ENCODE data around the gene SLCO3A1. TPM values are rescaled to one million over a fixed set of nuclear protein-coding genes. Genes with fewer than 3 reads are reported as not detected.

The SLCO3A1 gene
- 10 to 100 TPM; 37.4 to 52.0 (median 46.2) TPM for total RNA-seq
- polyA plus RNA-seq: 42.1 TPM
- long read RNA-seq, donor 1, full-length matches to known transcripts: 146 of 194 reads
- long read RNA-seq, donor 1, partial matches to known transcripts: 27 of 194 reads
- long read RNA-seq, donor 1, other reads (novel, unspliced or antisense): 21 of 194 reads
- long read RNA-seq, donor 2, full-length matches to known transcripts: 79 of 96 reads
- long read RNA-seq, donor 2, partial matches to known transcripts: 9 of 96 reads
- long read RNA-seq, donor 2, other reads (novel, unspliced or antisense): 8 of 96 reads
- long read RNA-seq, donor 3, full-length matches to known transcripts: 16 of 78 reads
- long read RNA-seq, donor 3, partial matches to known transcripts: 44 of 78 reads
- long read RNA-seq, donor 3, other reads (novel, unspliced or antisense): 18 of 78 reads
- long read RNA-seq, donor 4, full-length matches to known transcripts: 65 of 102 reads
- long read RNA-seq, donor 4, partial matches to known transcripts: 26 of 102 reads
- long read RNA-seq, donor 4, other reads (novel, unspliced or antisense): 11 of 102 reads

DNA sequence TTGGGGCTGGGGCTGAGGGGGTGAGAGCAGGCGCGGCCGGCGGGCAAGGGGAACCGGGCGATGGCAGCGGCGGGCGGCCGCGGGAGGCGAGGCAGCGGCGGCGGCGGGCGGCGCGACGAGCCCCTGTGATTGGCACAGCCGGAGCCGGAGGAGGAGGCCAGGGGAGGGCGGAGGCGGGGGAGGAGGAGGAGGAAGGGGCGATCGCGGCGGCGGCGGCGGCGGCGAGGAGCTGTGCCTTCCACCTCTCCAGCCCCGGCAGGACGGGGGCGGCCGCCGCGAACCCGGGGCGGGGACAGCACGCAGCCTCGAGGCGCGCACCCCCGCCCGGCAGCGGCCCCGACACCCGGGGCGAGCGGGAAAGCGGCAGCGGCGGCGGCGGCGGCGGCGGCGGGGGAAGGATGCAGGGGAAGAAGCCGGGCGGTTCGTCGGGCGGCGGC lies at the start of gene SLCO3A1:
Gene SLCO3A1 (plus strand): TSS at position 198 of the 437 bp plus-strand sequence.
- Histone ChIP-seq H3K27me3 (ENCODE audit: control insufficient read depth, insufficient read depth) (no peaks in the 10 kb centered on the region), H3K4me1 (ENCODE audit: control insufficient read depth, insufficient read depth, low read length) (peaks cover 22% of the 10 kb centered on the region), H3K27ac (ENCODE audit: low read length) (peak within 1 kb of the TSS; percentile 94), H3K9me3 (ENCODE audit: control insufficient read depth, low read length) (no peaks in the 10 kb centered on the region), H3K4me3 (ENCODE audit: low read length) (peak within 1 kb of the TSS; percentile 81)
- DNase-seq (peak; percentile 85 to 94 (median 94)), ATAC-seq (peak; percentile 70 to 74)
- under 1% methylated on average over 67 of the region's 67 CpGs for WGBS
- intact Hi-C loops (cut with DNase I): loop anchor here (5.0 to 10.0 kb wide), 8 partner anchors 71 to 551 kb away; no protein-coding TSS in a partner anchor

DNA sequence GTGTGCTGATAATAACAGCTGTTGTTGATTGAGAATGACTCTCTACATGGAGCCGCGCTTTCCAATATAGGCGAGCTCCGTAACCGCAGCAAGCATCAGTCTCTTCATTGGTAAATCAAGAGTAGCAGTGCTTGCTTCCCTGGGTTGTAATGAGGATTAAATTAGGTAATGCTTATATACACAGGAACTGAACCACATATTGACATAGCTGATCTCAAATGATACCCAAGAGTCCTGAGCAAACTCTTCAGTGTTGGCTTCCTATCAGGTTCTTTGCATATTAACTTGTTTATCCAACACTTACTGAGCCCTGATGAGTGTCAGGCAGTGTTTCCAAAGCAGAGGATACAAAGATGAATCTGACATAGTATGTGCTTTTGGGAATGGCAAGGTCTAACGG lies 46.4 kb upstream of the SLCO3A1 start:
- Histone ChIP-seq H3K27me3 (ENCODE audit: control insufficient read depth, insufficient read depth) (peaks cover 2% of the 10 kb centered on the region), H3K27ac (ENCODE audit: low read length) (no peak overlapping the region), H3K9me3 (ENCODE audit: control insufficient read depth, low read length) (no peaks in the 10 kb centered on the region), H3K4me1 (ENCODE audit: control insufficient read depth, insufficient read depth, low read length) (no peaks in the 10 kb centered on the region), H3K4me3 (ENCODE audit: low read length) (no peak overlapping the region)
- intact Hi-C loops (cut with DNase I): no loop called here
- DNase-seq (no peak), ATAC-seq (no peak)
- WGBS: 89% methylated on average over 6 of the region's 6 CpGs

DNA sequence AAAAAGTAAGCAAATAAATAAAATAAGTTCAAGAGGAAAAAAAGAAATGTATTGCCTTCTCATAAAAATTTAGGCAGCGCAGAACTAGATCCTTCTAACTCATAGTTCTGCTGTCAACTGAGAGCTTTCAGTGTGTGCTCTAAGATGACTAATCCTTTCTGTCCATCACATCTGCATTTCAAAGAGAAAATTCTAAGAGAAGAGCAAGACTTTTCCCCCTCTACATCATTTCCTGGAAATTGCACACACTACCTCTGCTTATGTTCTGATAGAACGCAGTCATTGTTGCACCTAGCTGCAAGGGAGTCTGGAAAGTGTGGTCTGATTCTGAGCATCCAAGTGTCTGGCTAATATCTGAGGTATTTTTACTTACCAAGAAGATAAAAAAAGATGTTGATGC lies 39.6 kb upstream of the SLCO3A1 start:
- ATAC-seq (no peak), DNase-seq (no peak)
- H3K27me3 ChIP-seq (ENCODE audit: control insufficient read depth, insufficient read depth): no peaks in the 10 kb centered on the region
- no peaks in the 10 kb centered on the region for H3K4me1 ChIP-seq (ENCODE audit: control insufficient read depth, insufficient read depth, low read length)
- H3K27ac ChIP-seq (ENCODE audit: low read length): no peak overlapping the region
- H3K4me3 ChIP-seq (ENCODE audit: low read length): no peak overlapping the region
- H3K9me3 ChIP-seq (ENCODE audit: control insufficient read depth, low read length): no peaks in the 10 kb centered on the region
- intact Hi-C loops (cut with DNase I): no loop called here
- WGBS: 94% methylated on average over 2 of the region's 2 CpGs

DNA sequence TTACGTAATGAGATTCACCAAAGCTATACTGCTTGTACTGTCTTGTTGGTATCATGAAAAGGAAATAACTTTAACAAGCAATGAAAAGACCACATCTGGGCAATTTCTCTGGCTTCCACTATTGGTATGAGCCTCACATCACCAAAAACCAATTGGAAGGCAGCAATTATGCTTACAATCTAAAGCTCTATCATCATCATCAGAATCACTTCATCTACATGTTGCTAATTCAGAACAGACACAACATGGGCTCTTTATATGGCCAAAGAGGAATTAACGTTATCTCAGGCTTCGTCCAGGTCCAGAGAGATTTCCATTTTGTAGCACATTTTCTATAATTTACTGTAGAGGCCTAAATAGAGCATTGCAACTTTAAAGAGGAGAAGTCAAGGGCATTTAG lies 36.6 kb upstream of the SLCO3A1 start:
- H3K27ac ChIP-seq (ENCODE audit: low read length): no peak overlapping the region
- 81% methylated on average over 3 of the region's 3 CpGs for WGBS
- intact Hi-C loops (cut with DNase I): no loop called here

DNA sequence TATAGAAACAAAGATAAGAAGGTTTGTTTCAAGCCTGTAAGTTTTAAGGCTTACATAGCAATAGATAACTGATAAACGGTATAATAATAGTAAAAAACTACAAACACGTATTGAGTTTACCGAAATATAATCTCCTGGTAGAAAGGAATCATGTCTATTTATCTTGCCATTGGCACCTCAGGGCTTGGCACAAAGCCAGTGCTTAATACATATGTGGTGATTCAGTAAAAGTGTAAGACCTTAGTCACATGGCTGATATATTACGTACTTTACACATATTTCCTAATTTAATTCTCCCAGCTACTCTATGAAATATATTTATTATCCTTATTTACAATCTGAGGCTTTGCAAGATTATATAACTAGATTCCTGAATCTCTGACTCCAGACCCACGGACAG lies 32.0 kb upstream of the SLCO3A1 start:
- no peak for ATAC-seq
- DNase-seq: no peak
- intact Hi-C loops (cut with DNase I): no loop called here

More for the DNA sequence above, 36.6 kb upstream of the SLCO3A1 start:
- Histone ChIP-seq H3K27me3 (ENCODE audit: control insufficient read depth, insufficient read depth) (no peaks in the 10 kb centered on the region), H3K4me1 (ENCODE audit: control insufficient read depth, insufficient read depth, low read length) (no peaks in the 10 kb centered on the region), H3K4me3 (ENCODE audit: low read length) (no peak overlapping the region), H3K9me3 (ENCODE audit: control insufficient read depth, low read length) (no peaks in the 10 kb centered on the region)
- ATAC-seq (no peak), DNase-seq (no peak)

DNA sequence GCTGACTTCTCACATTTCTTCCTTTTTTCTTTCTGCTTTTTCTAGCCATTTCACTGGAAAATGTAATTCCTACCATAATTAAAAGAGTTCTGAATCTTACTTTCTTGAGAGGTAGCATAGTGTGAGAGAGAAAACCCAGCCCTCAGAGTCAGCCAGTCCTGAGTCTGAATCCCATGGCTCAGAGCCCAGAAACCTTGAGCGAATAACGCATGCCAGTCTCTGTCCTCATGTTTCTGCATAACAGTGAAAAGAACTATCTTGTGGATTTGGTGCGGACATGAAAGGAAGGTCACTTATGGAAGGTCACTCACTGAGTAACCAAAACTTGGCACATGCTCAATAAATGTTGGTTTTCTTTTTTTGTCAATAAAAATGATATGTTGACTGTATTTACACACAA lies 29.3 kb upstream of the SLCO3A1 start:
- Histone ChIP-seq H3K4me1 (ENCODE audit: control insufficient read depth, insufficient read depth, low read length) (no peaks in the 10 kb centered on the region), H3K27me3 (ENCODE audit: control insufficient read depth, insufficient read depth) (no peaks in the 10 kb centered on the region), H3K4me3 (ENCODE audit: low read length) (no peak overlapping the region), H3K9me3 (ENCODE audit: control insufficient read depth, low read length) (no peaks in the 10 kb centered on the region), H3K27ac (ENCODE audit: low read length) (no peak overlapping the region)
- ATAC-seq (peak; percentile 71 to 89), DNase-seq (peak in 2 of 3 donors; percentile 16 to 56)
- 22% methylated on average over 3 of the region's 3 CpGs for WGBS
- intact Hi-C loops (cut with DNase I): no loop called here

More for the DNA sequence above, 32.0 kb upstream of the SLCO3A1 start:
- no peak overlapping the region for H3K4me3 ChIP-seq (ENCODE audit: low read length)
- no peak overlapping the region for H3K27ac ChIP-seq (ENCODE audit: low read length)
- H3K4me1 ChIP-seq (ENCODE audit: control insufficient read depth, insufficient read depth, low read length): no peaks in the 10 kb centered on the region
- H3K9me3 ChIP-seq (ENCODE audit: control insufficient read depth, low read length): no peaks in the 10 kb centered on the region
- no peaks in the 10 kb centered on the region for H3K27me3 ChIP-seq (ENCODE audit: control insufficient read depth, insufficient read depth)
- WGBS: 80% methylated on average over 5 of the region's 5 CpGs

DNA sequence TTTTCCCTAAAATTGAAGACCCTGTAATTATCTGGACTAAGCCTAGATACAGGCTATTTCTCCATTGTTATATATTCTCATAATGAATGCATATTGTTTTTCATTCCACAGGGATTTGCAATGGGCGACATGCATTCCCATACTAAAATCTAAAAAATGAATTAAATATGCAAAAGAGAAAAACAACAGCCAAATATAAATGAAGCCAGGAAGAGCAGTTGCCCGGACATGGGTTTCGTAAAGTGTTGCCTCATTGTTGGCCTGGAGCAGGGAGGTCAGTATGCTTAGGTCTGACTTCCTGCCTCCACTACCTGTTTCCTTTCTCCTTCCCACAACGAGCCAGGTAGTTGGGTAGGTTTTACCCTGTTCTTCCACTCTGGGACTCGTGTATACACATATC lies 27.1 kb upstream of the SLCO3A1 start:
- H3K4me3 ChIP-seq (ENCODE audit: low read length): no peak overlapping the region
- no peaks in the 10 kb centered on the region for H3K27me3 ChIP-seq (ENCODE audit: control insufficient read depth, insufficient read depth)
- DNase-seq: no peak
- 57% methylated on average over 5 of the region's 5 CpGs for WGBS
- no peaks in the 10 kb centered on the region for H3K9me3 ChIP-seq (ENCODE audit: control insufficient read depth, low read length)
- no peaks in the 10 kb centered on the region for H3K4me1 ChIP-seq (ENCODE audit: control insufficient read depth, insufficient read depth, low read length)
- intact Hi-C loops (cut with DNase I): no loop called here
- no peak for ATAC-seq
- H3K27ac ChIP-seq (ENCODE audit: low read length): no peak overlapping the region

DNA sequence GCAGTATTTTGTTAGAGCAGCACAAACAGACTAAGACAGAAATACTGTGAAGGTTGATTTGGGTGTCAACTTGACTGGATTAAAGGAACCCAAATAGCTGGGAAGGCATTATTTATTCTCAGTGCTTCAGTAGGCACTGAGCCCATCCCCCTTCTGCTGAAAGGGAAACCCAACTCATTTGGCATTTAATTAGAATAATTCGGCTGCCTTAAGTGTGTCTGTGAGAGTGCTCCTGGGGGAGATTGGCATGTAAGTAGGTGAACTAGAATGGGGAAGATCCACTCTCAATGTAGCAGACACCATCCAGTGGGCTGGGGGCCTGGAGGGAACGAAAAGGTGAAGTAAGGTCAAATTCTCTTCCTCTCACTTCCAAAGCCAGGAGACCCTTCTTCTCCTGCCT lies 20.5 kb upstream of the SLCO3A1 start:
- Histone ChIP-seq H3K4me1 (ENCODE audit: control insufficient read depth, insufficient read depth, low read length) (no peaks in the 10 kb centered on the region), H3K4me3 (ENCODE audit: low read length) (no peak overlapping the region), H3K27ac (ENCODE audit: low read length) (no peak overlapping the region), H3K9me3 (ENCODE audit: control insufficient read depth, low read length) (no peaks in the 10 kb centered on the region), H3K27me3 (ENCODE audit: control insufficient read depth, insufficient read depth) (no peaks in the 10 kb centered on the region)
- no peak for DNase-seq
- ATAC-seq: no peak
- intact Hi-C loops (cut with DNase I): no loop called here
- WGBS: 81% methylated on average over 2 of the region's 2 CpGs

DNA sequence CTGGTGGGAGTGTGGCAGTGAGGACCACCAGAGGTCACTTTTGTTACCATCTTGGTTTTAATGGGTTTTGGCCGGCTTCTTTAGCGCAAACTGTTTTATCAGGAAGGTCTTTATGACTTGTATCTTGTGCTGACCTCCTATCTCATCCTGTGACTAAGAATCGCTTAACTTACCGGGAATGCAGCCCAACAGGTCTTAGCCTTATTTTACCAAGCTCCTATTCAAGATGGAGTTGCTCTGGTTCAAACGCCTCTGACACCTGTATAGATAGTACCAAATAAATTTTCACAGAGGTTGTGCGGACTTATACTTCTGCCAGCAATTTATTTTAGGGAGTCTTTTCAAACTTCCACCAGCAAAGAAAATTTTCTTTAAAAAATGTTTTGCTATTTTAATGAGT lies 13.6 kb upstream of the SLCO3A1 start:
- ATAC-seq (no peak), DNase-seq (no peak)
- Histone ChIP-seq H3K4me3 (ENCODE audit: low read length) (no peak overlapping the region), H3K27ac (ENCODE audit: low read length) (no peak overlapping the region), H3K4me1 (ENCODE audit: control insufficient read depth, insufficient read depth, low read length) (no peaks in the 10 kb centered on the region), H3K27me3 (ENCODE audit: control insufficient read depth, insufficient read depth) (no peaks in the 10 kb centered on the region), H3K9me3 (ENCODE audit: control insufficient read depth, low read length) (no peaks in the 10 kb centered on the region)
- 80% methylated on average over 6 of the region's 6 CpGs for WGBS
- intact Hi-C loops (cut with DNase I): no loop called here

DNA sequence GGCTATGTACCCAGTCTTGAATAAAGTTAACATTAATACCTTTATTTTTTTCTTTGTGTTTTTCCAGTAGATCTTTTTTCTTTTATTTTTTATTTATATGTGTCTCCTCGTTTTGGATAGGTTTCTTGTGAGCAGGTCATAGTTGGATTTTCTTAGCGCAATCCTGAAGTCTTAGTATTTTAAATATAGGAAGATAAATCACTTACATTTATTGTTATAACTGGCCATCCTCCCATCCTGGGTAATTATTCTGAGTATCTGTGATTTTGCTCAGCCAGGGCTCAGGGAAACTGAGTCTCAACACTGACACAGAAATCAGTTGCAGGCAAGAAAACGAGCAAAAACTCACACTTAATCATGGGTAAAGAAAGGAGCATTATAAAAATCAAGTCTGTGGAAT lies 11.6 kb upstream of the SLCO3A1 start:
- ATAC-seq (no peak), DNase-seq (no peak)
- H3K27me3 ChIP-seq (ENCODE audit: control insufficient read depth, insufficient read depth): no peaks in the 10 kb centered on the region
- WGBS: 86% methylated on average over 3 of the region's 3 CpGs
- intact Hi-C loops (cut with DNase I): no loop called here
- H3K4me3 ChIP-seq (ENCODE audit: low read length): no peak overlapping the region
- no peak overlapping the region for H3K27ac ChIP-seq (ENCODE audit: low read length)
- H3K9me3 ChIP-seq (ENCODE audit: control insufficient read depth, low read length): no peaks in the 10 kb centered on the region
- no peaks in the 10 kb centered on the region for H3K4me1 ChIP-seq (ENCODE audit: control insufficient read depth, insufficient read depth, low read length)

DNA sequence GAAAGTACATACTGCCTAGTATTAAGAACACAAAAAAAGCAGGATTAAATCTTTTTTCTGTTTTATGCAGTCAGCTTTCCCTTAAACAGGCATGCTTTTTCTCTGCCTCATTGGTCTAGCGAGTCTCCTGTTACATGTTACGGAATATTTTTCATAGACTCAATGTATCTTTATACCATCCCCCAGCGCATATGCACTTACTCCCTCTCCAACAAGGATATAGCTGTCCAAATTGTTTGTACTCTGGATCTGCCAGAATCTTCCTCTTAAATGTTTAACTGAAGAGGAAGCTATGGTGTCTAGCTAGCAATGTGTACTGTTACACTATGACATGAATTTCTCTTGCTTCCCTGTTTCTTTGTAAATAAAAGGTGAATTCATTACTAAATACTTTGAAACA lies 9.2 kb upstream of the SLCO3A1 start:
- no peak for DNase-seq
- intact Hi-C loops (cut with DNase I): no loop called here
- H3K27ac ChIP-seq (ENCODE audit: low read length): no peak overlapping the region
- ATAC-seq: no peak
- H3K27me3 ChIP-seq (ENCODE audit: control insufficient read depth, insufficient read depth): no peaks in the 10 kb centered on the region
- 93% methylated on average over 3 of the region's 3 CpGs for WGBS
- H3K9me3 ChIP-seq (ENCODE audit: control insufficient read depth, low read length): no peaks in the 10 kb centered on the region
- H3K4me3 ChIP-seq (ENCODE audit: low read length): no peak overlapping the region
- no peaks in the 10 kb centered on the region for H3K4me1 ChIP-seq (ENCODE audit: control insufficient read depth, insufficient read depth, low read length)

All from right cardiac atrium (tissue), 5 donors.